KMS-11 (cell line): ENCODE data around the gene ZNRF1.

Experiments used
- H2AFZ ChIP-seq: fragments of 200-600 bp; sonication (generic); 2 replicates; pipeline ENCODE4 v1.6.1; 2016; ENCODE audit warnings: antibody characterized with exemption, mixed run types, low read depth
- H3K27ac ChIP-seq: fragments of 200-600 bp; sonication (generic); 2 replicates; pipeline ENCODE4 v1.6.1; 2016; ENCODE audit warnings: mild to moderate bottlenecking, mixed run types
- H3K27me3 ChIP-seq: fragments of 200-600 bp; sonication (generic); 2 replicates; pipeline ENCODE4 v1.6.1; 2017; ENCODE audit warnings: mild to moderate bottlenecking, low read depth, mixed run types, moderate library complexity; ENCODE audit not compliant: insufficient read depth
- H3K36me3 ChIP-seq: fragments of 200-600 bp; sonication (generic); 2 replicates; pipeline ENCODE4 v1.6.1; 2017; ENCODE audit warnings: mild to moderate bottlenecking, mixed run types; ENCODE audit not compliant: insufficient read depth
- H3K4me1 ChIP-seq: fragments of 200-600 bp; sonication (generic); 2 replicates; pipeline ENCODE4 v1.6.1; 2016; ENCODE audit warnings: mild to moderate bottlenecking, low read depth, mixed run types; ENCODE audit not compliant: poor library complexity, severe bottlenecking
- H3K4me2 ChIP-seq: fragments of 200-600 bp; sonication (generic); 2 replicates; pipeline ENCODE4 v1.7.0; 2016; ENCODE audit warnings: mild to moderate bottlenecking, mixed run types
- H3K4me3 ChIP-seq: fragments of 200-600 bp; sonication (generic); IDR thresholded peaks from 2 replicates; pipeline ENCODE4 v1.6.1; 2017; ENCODE audit warnings: low read depth, low read length, mixed read lengths; ENCODE audit not compliant: insufficient read depth
- H3K79me2 ChIP-seq: fragments of 200-600 bp; sonication (generic); 2 replicates; pipeline ENCODE4 v1.6.1; 2016; ENCODE audit warnings: low read depth, mixed run types; ENCODE audit not compliant: insufficient read depth
- H3K9ac ChIP-seq: fragments of 200-600 bp; sonication (generic); 2 replicates; pipeline ENCODE4 v1.6.1; 2016; ENCODE audit warnings: mild to moderate bottlenecking, mixed run types
- H4K20me1 ChIP-seq: fragments of 200-600 bp; sonication (generic); 2 replicates; pipeline ENCODE4 v1.6.1; 2016; ENCODE audit warnings: mild to moderate bottlenecking, mixed run types; ENCODE audit not compliant: insufficient read depth
- CTCF ChIP-seq: fragments of 200-600 bp; sonication (generic); conservative IDR thresholded peaks from 2 replicates; pipeline ENCODE4 v1.6.1; 2017; ENCODE audit warnings: low read depth, mild to moderate bottlenecking, antibody characterized with exemption, low read length, moderate library complexity, mixed read lengths

ZNRF1 gene

GRCh38 chr16:75086281-75086680 is 87.5 kb downstream of the ZNRF1 start:
- TF ChIP-seq CTCF: no peak
- no peaks in the 10 kb centered on the region for H3K27me3 ChIP-seq
- no peaks in the 10 kb centered on the region for H3K36me3 ChIP-seq
- H3K4me2 ChIP-seq: no peak overlapping the region
- no peaks in the 10 kb centered on the region for H3K4me1 ChIP-seq
- no peak overlapping the region for H3K4me3 ChIP-seq
- H2AFZ ChIP-seq: no peak overlapping the region
- no peaks in the 10 kb centered on the region for H3K79me2 ChIP-seq
- H4K20me1 ChIP-seq: no peaks in the 10 kb centered on the region
- H3K9ac ChIP-seq: no peak overlapping the region
- no peak overlapping the region for H3K27ac ChIP-seq

GRCh38 chr16:75086688-75087374 is 88.0 kb downstream of the ZNRF1 start:
- Histone ChIP-seq H3K36me3 (no peaks in the 10 kb centered on the region), H3K27me3 (no peaks in the 10 kb centered on the region), H3K27ac (no peak overlapping the region), H4K20me1 (no peaks in the 10 kb centered on the region), H3K4me3 (no peak overlapping the region), H2AFZ (no peak overlapping the region), H3K4me2 (no peak overlapping the region), H3K4me1 (no peaks in the 10 kb centered on the region), H3K9ac (no peak overlapping the region), H3K79me2 (no peaks in the 10 kb centered on the region)
- TF ChIP-seq CTCF: no peak

- H4K20me1 ChIP-seq: no peaks in the 10 kb centered on the region
- H2AFZ ChIP-seq: no peak overlapping the region
- no peak overlapping the region for H3K27ac ChIP-seq
- no peak overlapping the region for H3K9ac ChIP-seq
- no peak overlapping the region for H3K4me2 ChIP-seq
- H3K4me1 ChIP-seq: no peaks in the 10 kb centered on the region
- no peak for TF ChIP-seq CTCF
- H3K27me3 ChIP-seq: no peaks in the 10 kb centered on the region
- no peaks in the 10 kb centered on the region for H3K36me3 ChIP-seq
- no peak overlapping the region for H3K4me3 ChIP-seq
- no peaks in the 10 kb centered on the region for H3K79me2 ChIP-seq
These were observed 88.7 kb downstream of the ZNRF1 start for GRCh38 chr16:75087375-75087979.

- no peaks in the 10 kb centered on the region for H4K20me1 ChIP-seq
- H3K9ac ChIP-seq: no peak overlapping the region
- H3K27me3 ChIP-seq: no peaks in the 10 kb centered on the region
- no peak overlapping the region for H3K4me2 ChIP-seq
- no peak for TF ChIP-seq CTCF
- H3K4me3 ChIP-seq: no peak overlapping the region
- no peaks in the 10 kb centered on the region for H3K79me2 ChIP-seq
- no peaks in the 10 kb centered on the region for H3K36me3 ChIP-seq
- no peaks in the 10 kb centered on the region for H3K4me1 ChIP-seq
- no peak overlapping the region for H3K27ac ChIP-seq
- no peak overlapping the region for H2AFZ ChIP-seq
These were observed 89.4 kb downstream of the ZNRF1 start for GRCh38 chr16:75088216-75088615.
